Left cardiac atrium (tissue), 2 donors: ENCODE results near the gene TBL1Y. TPM values are rescaled to one million over a fixed set of nuclear protein-coding genes. Genes with fewer than 3 reads are reported as not detected.

ENCODE experiments used
- total RNA-seq, 2 donors: library from RNA; stranded (reverse); fragmentation: NEBNext Ultra II Directional; extraction: Animal tissue kit (Norgen Biotek cat#: 25700); gene quantifications; one replicate each; pipeline ENCODE4 v1.2.1, GENCODE V29; 2021
- donor health status: DM: no; HTN: yes; CAD: no; lungs with severe emphysema.
- donor health status: DM: yes; HTN: yes; CAD: no.

Gene TBL1Y
- total RNA-seq, 2 donors from 2014 or later = 0.56 TPM; not detected in 1

Other genes with a start within 250 kb of the TBL1Y start
- not detected for gene AMELY, start 1.1 kb downstream of the TBL1Y start, total RNA-seq